ENCODE measurements around the gene IFIT1B.
"Not testable (repeated sequence)": the region's sequence is repeated elsewhere in the genome, so short reads cannot be mapped to it uniquely, and the experiment has no call there.

Gene IFIT1B

GRCh38 chr10:89348481-89348880 is 29.4 kb upstream of the IFIT1B start:
- DNase-seq (ENCODE audit: low read depth), result no peak

- DNase-seq (ENCODE audit: low read depth), result no peak
Measured at GRCh38 chr10:89348975-89349374, 28.9 kb upstream of the IFIT1B start.

DNA sequence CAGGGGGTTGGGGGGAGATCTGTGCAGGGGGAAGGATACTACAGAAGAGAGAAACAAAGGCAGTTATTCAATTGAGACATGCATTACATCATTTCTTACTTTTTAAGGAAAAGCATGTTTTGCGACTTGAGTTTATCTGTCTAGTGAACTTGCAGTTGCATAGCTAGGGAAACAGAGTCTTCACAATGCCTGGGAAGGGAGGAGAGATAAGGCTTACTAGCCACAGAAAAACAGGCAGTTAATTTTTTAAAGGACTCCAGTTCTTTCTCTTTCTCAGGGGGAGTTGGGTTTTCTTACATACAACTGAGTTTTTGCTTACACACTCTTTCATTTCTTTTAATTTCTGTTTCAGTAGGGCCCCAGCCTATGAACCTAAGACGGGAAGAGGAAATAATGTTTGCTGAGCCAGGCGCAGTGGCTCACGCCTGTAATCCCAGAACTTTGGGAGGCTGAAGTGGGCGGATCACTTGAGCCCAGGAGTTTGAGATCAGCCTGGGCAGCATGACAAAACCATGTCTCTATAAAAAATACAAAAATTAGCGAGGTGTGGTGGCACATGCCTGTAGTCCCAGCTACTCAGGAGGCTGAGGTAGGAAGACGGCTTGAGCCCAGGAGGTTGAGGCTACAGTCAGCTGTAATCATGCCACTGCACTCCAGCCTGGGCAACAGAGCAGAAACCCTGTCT is 27.1 kb upstream of the IFIT1B start:
- not testable (repeated sequence) for DNase-seq (ENCODE audit: low read depth)

GRCh38 chr10:89351412-89351779 is 26.5 kb upstream of the IFIT1B start:
- no peak for DNase-seq (ENCODE audit: low read depth)

DNA sequence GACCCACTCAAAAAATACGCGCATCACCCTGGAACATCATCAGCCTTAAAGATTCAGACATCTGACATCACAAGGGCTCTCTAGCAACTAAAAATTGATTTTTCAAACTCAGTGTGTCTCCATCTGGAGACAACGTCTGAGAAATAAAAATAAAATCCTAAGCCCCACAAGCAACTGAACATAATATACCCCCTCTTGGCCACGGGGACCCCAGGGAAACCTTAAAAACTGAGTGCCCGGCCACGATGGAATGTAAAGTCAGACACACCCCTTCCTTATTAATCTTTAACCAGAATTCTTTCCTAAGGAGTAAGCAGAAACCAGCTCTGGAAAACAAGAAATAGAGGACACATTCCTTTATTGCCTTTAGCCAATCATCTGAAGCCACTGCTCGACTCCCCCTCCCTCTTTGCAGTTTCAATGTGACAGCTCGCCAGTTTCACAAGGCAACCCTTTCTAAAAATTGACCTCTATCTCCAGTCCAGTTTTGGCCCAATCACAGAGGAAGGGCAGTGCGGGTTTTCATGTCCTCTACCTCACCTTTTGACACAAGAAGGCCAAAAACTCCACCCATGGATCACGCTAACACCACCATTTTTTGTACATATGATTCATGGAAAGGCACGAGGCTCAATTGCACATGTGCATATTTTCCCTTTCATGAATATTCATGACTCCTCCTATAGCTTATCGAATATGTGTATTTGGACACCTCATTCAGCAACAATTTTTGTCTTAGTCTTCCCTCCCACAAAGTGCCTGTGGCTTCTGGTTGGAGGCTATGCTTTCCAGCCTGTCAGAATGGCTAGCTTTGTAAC is 25.9 kb upstream of the IFIT1B start:
- DNase-seq (ENCODE audit: low read depth), result no peak

DNA sequence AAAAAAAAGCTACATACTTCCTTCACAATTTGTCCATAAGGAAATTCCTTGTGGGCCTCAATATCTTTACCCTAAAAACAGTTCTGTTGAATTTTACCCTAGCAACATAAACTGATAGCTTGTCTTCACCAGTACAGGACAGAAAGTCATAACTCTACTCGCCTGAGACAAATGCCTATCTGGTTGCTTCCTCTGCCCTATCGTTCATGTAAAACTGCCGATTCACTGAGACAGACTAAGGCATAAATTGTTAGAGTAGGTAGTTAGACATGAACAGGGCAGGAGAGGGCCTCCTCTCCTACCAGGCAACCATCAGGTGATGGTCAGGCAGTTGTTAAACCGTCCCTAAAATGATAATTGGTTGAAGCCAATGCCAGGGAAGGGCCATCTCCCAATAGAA is 25.1 kb upstream of the IFIT1B start:
- no peak for DNase-seq (ENCODE audit: low read depth)

- no peak for DNase-seq (ENCODE audit: low read depth)
Measured at GRCh38 chr10:89355394-89355931, 22.4 kb upstream of the IFIT1B start.

- no peak for DNase-seq (ENCODE audit: low read depth)
Measured at GRCh38 chr10:89357096-89357495, 20.8 kb upstream of the IFIT1B start.

- DNase-seq (ENCODE audit: low read depth), result no peak
Measured at GRCh38 chr10:89357975-89358374, 19.9 kb upstream of the IFIT1B start.

- no peak for DNase-seq (ENCODE audit: low read depth)
Measured at GRCh38 chr10:89360157-89360556, 17.7 kb upstream of the IFIT1B start.

DNA sequence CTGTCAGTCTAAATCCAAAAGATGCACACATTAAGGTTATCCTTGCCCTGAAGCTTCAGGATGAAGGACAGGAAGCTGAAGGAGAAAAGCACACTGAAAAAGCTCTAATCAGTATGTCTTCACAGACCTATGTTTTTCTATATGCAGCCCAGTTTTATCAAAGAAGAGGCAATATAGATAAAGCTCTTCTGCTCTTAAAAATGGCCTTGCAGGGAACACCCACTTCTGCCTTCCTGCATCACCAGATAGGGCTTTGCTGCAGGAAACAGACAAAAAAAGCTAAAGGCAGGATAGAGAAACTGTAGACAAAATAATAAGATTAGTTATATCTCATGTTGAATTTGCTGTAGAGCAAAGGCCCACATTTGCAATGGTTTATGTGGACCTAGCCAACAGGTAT is 14.9 kb upstream of the IFIT1B start:
- DNase-seq (ENCODE audit: low read depth), result no peak

GRCh38 chr10:89363729-89364442 is 14.0 kb upstream of the IFIT1B start:
- no peak for DNase-seq (ENCODE audit: low read depth)

DNA sequence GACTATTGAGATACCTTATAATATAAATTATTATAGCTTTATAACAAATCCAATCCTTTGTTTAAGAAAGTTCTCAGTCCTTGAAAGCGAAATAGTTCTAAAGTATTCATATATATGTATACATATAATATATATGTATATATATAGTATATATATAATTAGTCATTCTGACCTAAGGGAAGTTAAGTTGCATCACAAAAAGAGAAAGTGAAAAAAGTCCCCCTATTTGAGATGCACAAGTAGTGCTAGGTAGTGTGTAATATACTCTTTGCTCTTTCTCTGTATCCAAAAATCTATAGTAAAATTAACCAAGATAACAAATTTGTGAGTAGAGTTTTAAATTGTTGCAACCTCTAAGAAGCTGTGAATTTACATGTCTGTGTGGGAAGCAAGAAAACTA is 13.3 kb upstream of the IFIT1B start:
- DNase-seq (ENCODE audit: low read depth), result no peak

GRCh38 chr10:89367529-89367928 is 10.3 kb upstream of the IFIT1B start:
- no peak for DNase-seq (ENCODE audit: low read depth)

DNA sequence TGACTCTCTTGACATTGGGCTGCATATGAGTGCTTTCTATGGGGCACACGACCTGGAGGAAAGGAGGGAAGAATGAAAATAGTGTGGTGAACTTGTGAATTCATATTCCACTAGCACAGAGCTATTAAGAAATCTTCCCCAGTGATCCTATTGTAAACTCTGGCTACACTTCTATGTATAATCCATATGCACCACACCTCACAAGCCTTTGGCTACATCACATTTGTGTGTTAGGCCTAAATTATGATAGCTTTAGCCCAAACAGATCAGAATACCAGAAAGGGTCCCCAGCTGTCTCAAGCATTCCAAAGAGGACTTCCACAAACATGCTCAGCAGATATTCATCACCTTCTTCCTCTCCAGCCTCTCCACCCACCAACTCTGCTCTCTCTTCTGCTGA is 9.7 kb upstream of the IFIT1B start:
- DNase-seq (ENCODE audit: low read depth), result no peak

- no peak for DNase-seq (ENCODE audit: low read depth)
Measured at GRCh38 chr10:89369156-89370105, 8.4 kb upstream of the IFIT1B start.

DNA sequence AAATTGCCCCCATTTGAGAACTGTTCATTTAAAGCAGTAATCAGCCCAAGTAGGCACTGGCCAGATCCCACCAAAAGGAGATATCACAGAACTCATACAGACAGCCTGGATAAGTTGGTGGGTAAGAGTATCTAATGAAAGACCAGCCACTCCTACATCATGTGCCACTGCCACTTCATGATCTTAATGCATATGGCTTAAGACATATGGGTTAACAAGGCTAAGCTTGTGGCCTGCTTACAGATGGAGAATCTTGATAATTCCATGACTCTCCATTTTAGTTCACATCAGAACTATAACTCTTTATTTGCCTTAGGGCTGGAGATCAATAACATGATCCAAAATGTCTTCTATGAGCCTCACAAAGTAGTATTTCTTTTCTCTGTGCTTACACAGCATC is 6.8 kb upstream of the IFIT1B start:
- DNase-seq (ENCODE audit: low read depth), result no peak

- no peak for DNase-seq (ENCODE audit: low read depth)
Measured at GRCh38 chr10:89371987-89372386, 5.9 kb upstream of the IFIT1B start.

GRCh38 chr10:89373916-89374711 is 3.7 kb upstream of the IFIT1B start:
- no peak for DNase-seq (ENCODE audit: low read depth)

- DNase-seq (ENCODE audit: low read depth), result no peak
Measured at GRCh38 chr10:89374713-89375141, 3.1 kb upstream of the IFIT1B start.

DNA sequence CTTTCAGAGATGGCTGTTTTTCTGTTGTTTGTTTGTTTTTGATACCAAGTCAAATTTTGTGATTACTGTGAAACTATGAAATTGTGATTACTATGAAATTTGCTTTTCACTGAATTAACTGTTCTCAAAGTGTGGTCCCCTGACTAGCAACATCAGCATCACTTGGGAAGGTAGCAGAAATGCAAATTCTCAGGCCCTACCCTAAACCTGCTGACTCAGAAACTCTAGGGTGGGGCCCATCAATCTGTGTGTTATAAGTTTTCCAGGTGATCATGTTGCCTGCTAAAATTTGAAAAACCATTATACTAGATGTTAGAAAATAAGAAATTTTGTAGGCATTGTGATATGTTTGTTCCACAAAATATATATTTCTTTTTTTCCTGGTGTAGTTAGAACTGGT is 1.2 kb downstream of the IFIT1B start:
- no peak for DNase-seq (ENCODE audit: low read depth)
